Stimulated activated CD4-positive, alpha-beta T cell treated with anti-CD3 and anti-CD28 coated beads, Interleukin-1b, Interleukin-23, amount 100 ng/mL, for 1 hour (primary cell): Measurements from ENCODE around the gene LBR.

ENCODE experiments used
- DNase-seq, 2 donors: peaks; one replicate each; pipeline ENCODE4 v3.0.0-alpha.2; 2020; ENCODE audit warnings: low read depth in 2 of 2

LBR gene

DNA sequence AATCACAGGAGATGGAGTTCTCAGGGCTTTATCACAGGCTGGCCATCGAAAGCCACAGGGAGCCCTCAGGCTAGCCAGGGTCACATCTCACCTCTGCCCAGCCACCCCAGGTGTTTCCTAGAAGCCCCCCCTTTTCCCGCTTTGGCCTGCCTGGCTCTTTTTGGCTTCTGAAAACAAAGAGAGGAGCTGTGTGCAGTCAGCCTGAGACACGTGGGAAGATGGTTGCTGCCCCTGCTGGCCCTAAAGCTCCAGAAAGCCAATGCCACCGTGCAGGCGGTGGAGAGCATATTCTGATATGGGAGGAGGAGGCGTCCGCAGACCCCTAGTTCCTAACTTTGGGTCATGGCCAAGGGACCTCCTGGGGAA, 18.7 kb upstream of the LBR start:
- DNase-seq: no peak

DNA sequence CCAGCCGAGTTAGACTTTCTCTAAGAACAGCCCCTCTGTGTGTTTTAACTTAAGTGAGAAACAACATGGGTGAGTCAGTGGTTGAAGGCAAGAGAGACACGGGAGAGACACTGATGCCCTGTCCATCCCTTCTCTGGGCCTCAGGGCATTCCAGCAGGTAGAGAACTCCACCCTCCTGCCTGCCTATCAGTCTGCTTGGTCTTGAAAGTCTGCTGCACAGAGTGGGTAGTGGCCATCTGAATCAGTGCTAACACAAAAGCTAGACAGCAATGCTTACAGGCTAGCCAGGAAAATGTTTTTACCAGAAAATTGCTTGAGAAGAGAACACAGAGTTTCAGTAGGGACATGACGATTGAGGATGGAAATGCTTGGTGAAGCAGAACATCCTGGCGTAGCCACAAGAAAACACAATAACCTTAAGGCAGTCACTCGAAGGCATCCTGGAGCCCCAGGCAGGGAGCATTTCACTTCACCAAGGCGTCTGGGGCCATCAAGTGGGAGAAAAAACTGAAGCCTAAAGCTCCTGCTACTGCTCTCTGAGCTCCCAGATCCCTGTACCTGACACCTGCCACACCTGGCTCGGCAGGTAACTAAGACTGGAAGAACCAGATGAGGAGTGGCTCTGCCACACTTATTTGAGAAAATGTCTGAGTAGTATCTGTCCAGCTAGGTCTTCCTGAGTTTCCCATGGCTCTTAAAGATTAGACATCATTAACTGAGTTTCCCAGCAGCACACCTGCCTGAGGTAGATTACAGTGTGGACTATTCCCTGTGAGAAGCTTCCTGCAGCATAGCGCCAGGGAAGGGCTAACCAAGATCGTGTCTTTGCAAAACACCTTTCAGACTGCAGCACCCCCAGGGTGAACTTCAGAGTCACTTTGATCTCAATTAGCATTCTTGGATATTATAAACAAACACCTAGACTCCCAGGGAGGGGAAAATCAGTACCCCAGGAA, 18.1 kb upstream of the LBR start:
- DNase-seq: no peak

DNA sequence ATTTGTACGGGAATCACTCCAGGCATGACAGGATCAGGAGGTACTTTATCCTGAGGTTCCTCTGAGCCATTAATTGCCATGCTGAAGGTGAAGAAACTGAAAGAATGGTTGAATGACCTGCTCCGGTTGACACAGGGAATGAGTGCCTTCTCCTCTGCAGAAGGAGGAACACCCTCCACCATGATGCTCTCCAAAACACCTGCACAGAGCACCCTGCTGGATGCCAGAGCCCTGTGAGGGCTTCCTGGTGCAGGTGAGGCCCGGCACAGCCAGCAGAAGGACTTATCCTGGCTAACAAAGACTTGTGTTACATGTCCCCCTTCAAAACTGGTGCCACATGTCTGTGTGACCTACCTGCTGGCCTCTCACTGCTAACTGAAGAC, 14.3 kb upstream of the LBR start:
- no peak for DNase-seq

DNA sequence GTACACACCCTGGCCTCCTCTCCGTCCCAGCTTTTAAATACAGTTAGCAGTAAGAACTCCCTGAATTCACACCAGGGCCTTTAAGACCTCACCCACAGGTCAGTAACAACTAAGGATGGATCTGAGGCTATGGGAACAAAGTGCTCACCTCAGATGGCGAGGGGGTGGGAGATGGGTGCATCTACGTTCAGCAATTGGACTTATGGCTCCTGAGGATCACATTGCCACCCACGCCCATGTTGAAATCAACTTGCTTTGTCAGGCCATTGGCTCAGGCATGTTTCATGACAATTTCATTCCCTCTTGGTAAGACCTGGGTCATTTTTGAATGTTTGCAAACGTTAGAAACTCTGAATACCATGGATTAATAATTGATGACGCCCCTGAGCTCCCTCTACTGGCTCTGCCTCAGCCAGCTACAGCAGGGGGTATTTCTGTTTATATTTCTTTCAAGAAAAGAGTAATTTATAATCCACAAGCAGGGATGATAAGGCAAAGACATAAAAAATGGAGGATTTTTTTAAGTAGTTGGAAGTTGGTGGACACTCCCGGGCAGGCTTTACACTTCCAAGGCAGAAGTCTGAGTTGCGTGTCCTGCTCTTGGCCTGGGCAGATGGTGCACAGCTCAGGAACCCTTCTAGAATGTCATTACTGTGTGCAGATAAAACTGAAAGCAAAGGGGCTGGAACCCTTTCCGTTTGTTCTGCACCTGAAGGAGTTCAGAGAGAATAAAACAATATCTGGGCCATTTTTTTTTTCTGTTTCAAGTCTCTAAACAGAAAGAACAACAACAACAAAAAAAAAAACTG, 13.7 kb upstream of the LBR start:
- no peak for DNase-seq

DNA sequence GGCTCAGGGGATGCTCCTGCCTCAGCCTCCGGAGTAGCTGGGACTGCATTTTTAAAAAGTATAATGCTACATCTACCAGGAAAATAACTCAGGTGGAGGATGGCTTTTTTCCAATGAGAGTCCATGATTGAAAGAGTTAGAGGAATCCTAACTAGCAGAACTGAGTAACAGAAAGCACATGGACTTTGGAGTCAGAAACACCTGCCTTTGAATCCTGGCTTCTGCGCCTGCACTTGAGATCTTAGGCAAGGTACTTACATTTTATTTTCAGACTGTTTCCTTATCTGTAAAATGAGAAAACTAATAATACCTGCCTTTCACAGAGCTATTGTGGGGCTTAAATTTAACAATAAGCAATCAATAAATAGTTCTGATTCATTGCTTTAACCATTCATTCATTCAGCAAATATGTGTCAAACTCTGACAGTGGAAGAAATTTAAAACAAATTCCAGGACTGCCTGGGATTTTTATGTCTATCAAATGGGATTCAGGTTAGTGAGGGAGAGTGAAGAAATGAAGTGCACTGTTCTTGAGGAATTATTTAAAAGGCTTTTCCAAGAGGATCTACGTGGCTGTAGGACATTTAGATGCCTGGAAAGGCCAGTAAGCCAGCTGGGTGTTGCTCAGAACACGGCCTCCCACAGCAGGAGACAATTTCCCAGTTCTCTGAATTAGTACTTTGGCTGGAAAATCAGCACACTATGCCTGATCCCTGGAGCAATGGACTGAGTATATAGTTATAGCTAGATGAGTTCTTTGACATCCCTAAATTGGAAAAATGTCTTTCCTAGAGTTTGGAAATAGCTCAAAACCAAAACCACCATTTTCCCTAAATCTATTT, 12.8 kb upstream of the LBR start:
- no peak for DNase-seq

DNA sequence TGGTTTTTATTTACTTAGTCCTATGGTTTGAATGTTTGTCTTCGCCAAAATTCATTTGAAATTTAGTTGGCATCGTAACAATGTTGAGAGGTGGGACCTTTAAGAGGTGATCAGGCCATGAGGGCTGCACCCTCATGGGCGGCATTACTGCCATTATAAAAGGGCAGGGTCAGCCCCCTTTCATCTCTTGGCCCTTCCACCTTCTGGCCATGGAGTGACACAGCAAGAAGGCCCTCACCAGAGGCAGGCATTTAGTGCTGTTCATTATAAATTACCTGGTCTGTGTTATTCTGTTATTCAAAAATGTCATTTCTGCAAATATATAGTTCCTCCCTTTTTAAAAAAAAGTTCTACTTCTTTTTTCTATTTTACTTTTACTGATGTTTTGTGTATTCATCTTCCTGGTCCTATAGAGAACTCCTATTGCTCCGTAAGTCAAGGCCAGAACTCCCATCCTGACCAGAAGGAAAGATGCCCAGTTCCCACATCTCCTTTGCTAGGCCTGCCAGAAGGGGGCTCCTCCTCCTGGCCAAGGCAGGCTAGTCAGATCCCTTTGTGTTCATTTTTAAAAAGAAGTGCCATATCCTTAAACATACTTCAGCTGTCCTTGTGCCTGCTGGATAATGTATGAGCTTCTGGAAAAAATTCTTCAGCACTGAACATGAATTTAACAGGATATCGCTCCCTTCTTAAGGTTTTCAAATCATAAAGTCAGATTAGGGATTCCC, 10.0 kb upstream of the LBR start:
- DNase-seq: no peak

DNA sequence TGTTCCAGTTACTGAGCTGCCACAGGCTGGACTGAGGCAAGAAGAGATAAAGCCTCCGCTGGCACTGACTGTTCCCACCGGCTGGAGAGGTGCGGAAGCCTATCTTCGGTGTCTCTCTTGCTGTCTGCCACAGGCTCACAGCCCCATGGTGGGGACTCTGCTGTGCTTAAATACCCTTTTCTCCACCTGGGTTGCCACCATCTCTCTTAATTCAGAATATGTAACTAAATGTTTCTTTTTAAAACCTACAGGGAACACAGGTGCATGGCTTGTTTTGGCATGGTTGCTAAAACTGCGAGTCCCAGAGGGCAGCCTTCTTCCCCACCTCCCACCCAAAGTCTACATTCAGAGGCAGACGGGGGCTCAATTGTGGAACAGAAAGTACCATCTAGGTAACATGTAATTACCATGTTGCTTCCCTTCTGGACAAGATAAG, 8.1 kb upstream of the LBR start:
- DNase-seq: no peak

DNA sequence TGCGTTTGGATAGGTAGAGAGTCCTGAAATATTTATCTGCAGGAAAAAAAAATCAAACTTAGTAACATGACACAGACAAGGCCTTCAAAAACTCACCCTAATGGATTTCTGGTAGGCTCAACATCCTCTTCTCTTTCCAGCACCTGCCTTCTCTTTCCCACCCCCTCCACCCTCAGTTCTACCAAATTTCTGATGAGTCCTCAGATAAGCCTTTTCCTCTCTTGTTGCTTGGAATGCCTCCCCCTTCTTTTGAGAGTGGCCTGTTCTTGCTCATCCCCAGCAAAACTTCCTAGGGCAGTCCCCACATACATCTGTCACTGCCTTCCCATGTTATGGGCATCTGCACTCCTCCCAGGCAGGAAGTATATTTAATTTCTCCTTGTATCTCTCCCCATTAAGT, 7.6 kb upstream of the LBR start:
- no peak for DNase-seq

DNA sequence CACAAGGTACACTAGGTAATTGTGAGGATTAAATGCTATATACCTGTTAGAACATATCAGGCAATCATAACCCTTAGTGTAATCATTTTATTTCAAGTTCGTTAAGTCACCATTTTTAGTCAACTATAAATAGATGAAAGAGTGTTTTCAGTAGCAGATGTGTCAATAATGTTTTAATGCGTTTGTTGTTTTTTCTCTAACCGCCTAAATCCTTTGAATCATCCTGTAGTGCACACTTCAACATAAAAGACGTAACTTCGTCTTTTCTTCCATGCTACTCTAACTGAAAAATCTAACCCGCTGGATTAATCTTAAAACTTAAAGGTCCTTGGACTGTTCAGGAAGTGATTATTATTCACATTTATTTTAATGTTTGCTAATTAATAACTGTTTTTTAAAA, 7.2 kb upstream of the LBR start:
- DNase-seq: no peak

DNA sequence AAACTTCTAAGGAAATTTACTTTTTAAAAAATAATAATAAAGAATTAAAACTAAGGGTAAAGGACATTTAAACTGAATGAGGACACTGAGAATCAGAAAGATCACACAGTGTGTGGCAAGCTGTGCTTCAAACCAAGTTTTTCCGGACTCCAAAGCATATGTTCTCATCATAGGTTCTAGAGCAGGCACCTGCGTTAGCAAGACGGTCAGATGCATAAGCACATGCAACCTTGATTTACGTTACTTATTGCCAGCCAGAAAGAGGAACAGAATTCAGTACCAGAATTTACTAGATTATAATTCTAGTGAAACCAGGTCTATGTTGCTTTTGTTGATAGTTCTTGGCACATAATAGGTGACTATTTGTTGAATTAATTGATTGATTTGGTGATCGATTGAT, 6.2 kb upstream of the LBR start:
- no peak for DNase-seq

DNA sequence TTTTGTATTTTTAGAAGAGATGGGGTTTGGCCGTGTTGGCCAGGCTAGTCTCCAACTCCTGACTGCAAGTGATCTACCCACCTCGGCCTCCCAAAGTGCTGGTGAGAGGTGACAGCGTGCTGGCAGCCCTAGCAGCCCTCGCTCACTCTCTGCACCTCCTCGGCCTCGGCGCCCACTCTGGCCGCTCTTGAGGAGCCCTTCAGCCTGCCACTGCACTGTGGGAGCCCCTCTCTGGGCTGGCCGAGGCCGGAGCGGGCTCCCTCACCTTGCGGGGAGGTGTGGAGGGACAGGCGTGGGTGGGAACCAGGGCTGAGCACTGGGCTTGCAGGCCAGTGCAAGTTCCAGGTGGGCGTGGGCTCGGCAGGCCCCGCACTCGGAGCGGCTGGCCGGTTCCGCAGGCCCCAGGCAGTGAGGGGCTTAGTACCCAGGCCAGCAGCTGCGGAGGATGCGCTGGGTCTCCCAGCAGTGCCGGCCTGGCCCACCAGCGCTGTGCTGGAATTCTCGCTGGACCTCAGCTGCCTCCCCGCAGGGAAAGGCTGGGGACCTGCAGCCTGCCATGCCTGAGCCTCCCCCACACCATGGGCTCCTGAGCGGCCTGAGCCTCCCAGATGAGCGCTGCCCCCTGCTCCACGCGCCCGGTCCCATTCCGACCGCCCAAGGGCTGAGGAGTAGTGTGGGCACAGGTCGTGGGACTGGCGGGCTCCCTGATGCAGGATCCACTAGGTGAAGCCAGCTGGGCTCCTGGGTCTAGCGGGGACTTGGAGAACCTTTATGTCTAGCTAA, 3.4 kb upstream of the LBR start:
- no peak for DNase-seq

DNA sequence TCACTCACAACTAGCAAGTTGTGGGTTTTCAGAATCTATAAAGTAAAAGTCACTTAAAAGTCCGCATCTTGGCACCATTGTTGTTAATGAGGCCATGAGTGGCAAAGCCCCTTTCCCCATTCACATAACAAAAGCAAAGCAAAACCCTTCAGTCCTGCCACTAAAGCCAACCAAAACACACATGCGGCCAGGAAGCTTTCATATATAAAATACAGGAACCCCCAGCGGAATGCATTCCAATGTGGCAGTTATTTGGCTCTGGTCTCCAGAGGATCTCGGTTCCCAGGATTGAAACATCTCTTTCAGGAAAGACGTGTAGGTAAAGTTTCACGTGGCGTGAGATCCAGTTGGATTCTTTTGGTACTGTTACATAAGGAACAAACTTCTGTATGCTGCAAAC, 2.5 kb upstream of the LBR start:
- no peak for DNase-seq

DNA sequence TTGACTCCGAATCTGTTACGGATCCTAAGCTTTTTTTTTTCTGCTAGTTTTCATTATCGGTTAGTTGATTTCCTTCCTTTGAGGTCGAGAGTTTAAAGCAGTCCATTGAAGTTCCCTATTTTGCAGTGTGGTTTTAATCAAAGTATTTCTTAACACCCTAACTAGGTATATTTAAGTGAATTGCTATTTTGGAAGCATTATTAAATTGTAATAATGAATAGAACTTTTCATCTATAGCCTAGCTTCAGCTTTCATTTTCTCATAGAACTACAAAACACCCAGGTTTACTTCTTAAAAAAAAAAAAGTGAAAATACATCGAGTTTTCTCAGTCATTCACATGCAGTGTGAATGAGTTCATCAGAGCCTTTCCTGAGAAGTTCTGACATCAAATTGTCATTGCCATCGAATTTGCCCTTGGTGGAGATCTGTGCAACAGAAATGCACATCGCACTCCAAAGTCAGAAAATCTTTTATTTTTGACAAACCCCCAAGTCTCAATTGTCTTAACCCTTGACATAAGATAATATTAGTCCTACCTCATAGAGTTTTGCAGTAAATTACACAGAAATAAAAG, 1.1 kb upstream of the LBR start:
- DNase-seq: no peak

DNA sequence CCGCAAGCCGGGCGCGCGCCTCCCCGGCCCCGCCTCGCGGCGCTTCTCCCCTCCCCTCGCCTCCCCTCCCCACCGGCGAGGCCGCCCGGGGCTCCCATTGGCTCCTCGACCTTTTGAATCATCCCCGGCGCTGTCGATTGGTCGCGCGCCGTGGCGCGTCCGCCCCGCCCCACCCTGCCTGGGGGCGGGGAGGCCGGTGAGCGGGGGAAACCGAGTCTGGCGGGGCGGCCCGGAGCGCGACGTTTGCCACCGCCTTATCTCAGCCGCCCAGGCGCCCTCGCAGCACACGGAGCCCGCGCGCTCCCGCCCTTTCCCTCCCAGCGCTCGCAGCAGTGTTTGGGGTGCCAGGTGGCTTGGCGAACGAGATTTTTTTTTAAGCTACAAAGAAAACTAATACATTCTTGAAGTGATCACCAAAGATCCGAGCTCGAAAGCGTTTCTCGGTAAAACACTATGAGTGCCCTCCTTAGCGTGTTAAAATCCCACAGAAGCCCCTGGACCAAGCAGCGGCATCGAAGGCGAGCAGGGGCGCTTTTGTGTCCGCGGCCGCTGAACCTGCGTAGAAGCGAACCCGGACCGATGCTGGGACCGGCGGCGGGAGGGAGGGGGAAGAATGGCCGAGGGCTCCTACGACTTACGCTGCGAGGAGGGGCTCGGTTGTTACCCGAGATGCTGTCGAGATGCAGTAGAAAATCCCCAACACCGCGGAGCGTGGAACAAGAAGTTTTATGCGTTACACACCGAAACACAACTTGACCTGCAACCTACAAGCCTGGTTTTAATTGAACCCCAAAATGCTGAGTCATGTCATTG, 436 bp upstream of the LBR start:
- DNase-seq: peak; percentile 80

DNA sequence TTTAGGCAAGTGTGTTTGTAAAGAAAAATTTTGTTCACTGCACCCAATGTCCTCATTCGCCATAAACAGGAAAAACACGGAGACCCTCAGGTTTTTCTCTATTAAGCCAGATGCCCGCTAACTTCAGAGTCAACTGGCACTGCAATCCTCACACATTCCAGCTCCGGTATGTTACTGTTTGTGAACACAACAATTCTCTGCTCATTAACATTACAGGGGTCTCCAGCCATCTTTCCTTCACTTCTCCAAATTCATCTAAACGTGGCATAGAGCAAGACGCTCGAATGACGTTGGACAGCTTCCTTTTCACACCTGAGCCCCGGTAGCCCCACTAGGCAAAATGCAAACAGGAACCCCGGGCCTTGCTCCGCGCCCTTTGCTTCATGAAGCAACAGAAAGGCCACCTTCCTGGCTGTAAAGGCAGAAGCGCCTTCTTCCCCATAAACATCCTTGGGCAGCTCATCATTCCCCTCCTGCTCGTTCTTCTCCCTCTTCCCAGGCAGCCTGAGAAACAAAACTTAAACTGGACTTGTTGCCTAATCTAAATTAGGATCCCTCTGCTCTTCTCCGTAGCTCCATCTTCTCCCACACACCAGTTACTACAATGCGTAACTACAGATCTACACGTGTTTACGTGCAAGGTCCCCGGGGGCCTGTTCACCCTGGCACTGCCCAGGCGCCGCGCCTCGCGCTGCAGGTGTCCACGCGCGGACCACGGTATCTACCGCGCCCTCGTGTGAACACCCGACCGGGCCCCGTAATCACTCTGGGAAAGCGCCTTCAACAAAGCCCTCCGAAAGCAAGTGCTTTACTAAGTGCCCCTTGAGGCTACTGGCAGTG, 1.2 kb downstream of the LBR start:
- DNase-seq: no peak

DNA sequence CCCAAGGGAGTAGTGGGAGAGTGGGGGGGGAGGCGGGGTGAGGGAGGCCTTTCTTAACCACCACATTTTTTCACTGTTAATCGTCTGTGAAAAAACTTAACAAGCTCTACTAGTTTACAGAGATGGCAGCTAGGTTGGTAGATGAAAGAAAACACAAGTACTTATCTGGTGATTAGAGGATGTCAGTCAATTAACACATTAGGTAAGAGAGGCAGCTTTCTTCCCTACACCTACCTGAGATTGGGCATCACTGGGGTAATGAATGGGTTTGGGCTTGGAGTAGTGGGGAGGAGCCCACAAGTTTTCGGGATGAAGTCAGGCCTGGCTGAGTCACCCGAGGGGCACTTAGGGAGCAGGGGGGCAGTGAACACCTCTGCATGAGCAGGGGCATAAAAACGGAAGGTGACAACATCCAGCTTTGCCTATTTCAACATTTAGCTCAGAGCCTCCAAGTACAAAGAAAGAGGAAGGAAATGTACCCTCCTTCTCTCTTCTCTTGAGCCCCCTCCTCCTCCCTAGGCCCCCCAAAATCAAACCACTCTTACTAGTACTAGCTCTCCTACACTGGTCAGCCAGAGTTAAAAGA, 2.5 kb downstream of the LBR start:
- no peak for DNase-seq

DNA sequence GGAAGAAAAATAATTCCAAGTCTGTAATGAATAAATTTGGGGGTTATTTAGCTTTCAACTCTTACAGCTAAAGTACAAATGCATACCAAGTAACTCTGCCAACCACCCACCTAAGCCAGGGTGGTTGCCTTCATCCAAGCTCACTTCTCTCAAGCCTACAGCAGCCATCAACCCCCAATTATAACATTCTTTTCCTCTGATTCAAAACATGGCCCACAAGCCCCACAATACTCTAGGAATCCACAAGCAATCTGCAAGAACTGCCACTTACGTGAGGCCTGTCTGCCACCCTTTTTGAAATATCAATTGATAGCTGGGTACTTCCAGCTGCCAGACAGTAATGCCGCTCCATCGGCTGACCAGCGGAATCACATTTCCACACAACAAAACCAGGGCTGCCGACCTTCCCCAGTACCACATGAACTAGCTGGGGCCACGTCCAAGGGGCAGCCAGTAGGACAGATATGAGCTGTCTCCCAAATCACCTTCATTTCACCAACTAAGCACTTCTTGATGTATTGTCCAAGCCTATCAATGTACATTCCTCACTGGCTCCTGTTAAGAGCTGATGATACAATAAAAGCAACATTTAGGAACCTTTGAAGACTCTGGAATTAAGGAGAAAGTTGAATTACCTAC, 3.2 kb downstream of the LBR start:
- DNase-seq: no peak

DNA sequence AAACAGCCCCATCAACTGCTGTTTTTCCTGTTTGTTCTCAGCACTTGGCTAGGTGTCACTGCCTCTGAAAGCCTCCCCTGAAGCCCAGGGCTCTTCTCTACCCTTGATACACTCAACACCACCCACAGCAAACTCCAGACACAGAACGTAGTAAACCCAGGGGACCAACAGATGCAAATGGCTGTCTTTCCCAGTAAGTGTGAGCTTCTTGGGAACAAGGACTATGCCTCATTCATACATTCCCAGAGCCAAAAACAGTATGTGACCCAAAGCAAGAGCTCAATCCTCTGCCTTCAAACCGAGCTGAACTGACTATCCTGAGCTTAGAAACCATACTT, 4.4 kb downstream of the LBR start:
- no peak for DNase-seq
